ENCODE measurements around the gene HNMT. TPM values are rescaled to one million over a fixed set of nuclear protein-coding genes. Genes with fewer than 3 reads are reported as not detected.

HNMT gene
- total and polyA plus RNA-seq, 11 donors = 4.5 to 38.1 (median 10.2) TPM

- H3K36me3 ChIP-seq = peaks cover 0 to 45% (median 6%) of the 10 kb centered on the region in 9 donors
- H3K4me1 ChIP-seq = peaks cover 0 to 11% (median 0%) of the 10 kb centered on the region in 12 donors
- TF ChIP-seq POLR2A (IDR thresholded peaks at IDR 0.05) (no peak), CTCF (IDR thresholded peaks at IDR 0.05) (no peak)
- no peak overlapping the region for H3K27ac ChIP-seq
- 79 to 84% (median 82%) methylated on average over 8 of the region's 8 CpGs for WGBS, 4 donors
- no peaks in the 10 kb centered on the region for H3K27me3 ChIP-seq
- no peaks in the 10 kb centered on the region for H3K9me3 ChIP-seq
- DNase-seq = no peak
- no peak for ATAC-seq
- intact Hi-C loops (cut with DNase I) = no loop called here
- no peak overlapping the region for H3K4me3 ChIP-seq
Measured at GRCh38 chr2:137975280-137976271, 11.3 kb downstream of the HNMT start.

- ATAC-seq (no peak), DNase-seq (no peak)
- 86 to 91% (median 87%) methylated on average over 3 of the region's 3 CpGs for WGBS, 4 donors
- Histone ChIP-seq H3K27ac (no peak overlapping the region), H3K4me1 (peaks cover 0 to 16% (median 0%) of the 10 kb centered on the region in 12 donors), H3K27me3 (no peaks in the 10 kb centered on the region), H3K36me3 (peaks cover 0 to 43% (median 6%) of the 10 kb centered on the region in 9 donors), H3K4me3 (no peak overlapping the region), H3K9me3 (no peaks in the 10 kb centered on the region)
- TF ChIP-seq CTCF (IDR thresholded peaks at IDR 0.05) = no peak
- no peak for TF ChIP-seq POLR2A (IDR thresholded peaks at IDR 0.05)
- intact Hi-C loops (cut with DNase I) = no loop called here
Measured at GRCh38 chr2:137976274-137976673, 12.0 kb downstream of the HNMT start.

GRCh38 chr2:137977790-137978189 lies 13.5 kb downstream of the HNMT start:
- Histone ChIP-seq H3K4me1 (peaks cover 0 to 16% (median 0%) of the 10 kb centered on the region in 12 donors), H3K27me3 (no peaks in the 10 kb centered on the region), H3K4me3 (no peak overlapping the region), H3K27ac (no peak overlapping the region), H3K9me3 (no peaks in the 10 kb centered on the region), H3K36me3 (peaks cover 0 to 41% (median 4%) of the 10 kb centered on the region in 9 donors)
- ATAC-seq (no peak), DNase-seq (peak in 1 of 5 donors; percentile 53)
- intact Hi-C loops (cut with DNase I) = no loop called here
- no peak for TF ChIP-seq CTCF (IDR thresholded peaks at IDR 0.05)

GRCh38 chr2:137980459-137980858 lies 16.2 kb downstream of the HNMT start:
- no peak for ATAC-seq
- Histone ChIP-seq H3K9me3 (no peaks in the 10 kb centered on the region), H3K36me3 (peaks cover 0 to 21% (median under 1%) of the 10 kb centered on the region in 9 donors), H3K4me3 (no peak overlapping the region), H3K27ac (peak overlapping the region in 1 of 12 donors; percentile 61), H3K4me1 (peaks cover 0 to 16% (median 0%) of the 10 kb centered on the region in 12 donors), H3K27me3 (no peaks in the 10 kb centered on the region)
- intact Hi-C loops (cut with DNase I) = no loop called here
- TF ChIP-seq CTCF (IDR thresholded peaks at IDR 0.05) = no peak
- TF ChIP-seq POLR2A (IDR thresholded peaks at IDR 0.05) = no peak
- DNase-seq = no peak

All from heart left ventricle (tissue), 16 donors.